HCT116 (cell line): ENCODE results near the gene MOGAT3.
"Not testable (repeated sequence)": the region's sequence is repeated elsewhere in the genome, so short reads cannot be mapped to it uniquely, and the experiment has no call there.

Experiments
- EGR1 ChIP-seq: IDR thresholded peaks from 2 replicates; pipeline ENCODE4 v1.6.1; 2012; ENCODE audit warnings: low read depth
- YY1 ChIP-seq: IDR thresholded peaks from 2 replicates; pipeline ENCODE4 v1.6.1; 2011; ENCODE audit warnings: low read length, low read depth, moderate library complexity, mild to moderate bottlenecking; ENCODE audit not compliant: insufficient replicate concordance; ENCODE audit errors: extremely low read depth
- ZNF274 ChIP-seq: fragments of 200-500 bp; sonication (Bioruptor generic); IDR thresholded peaks from 2 replicates; pipeline ENCODE4 v1.6.1; 2014; ENCODE audit warnings: mild to moderate bottlenecking, low read depth, low read length, inconsistent platforms
- TF ChIP-seq, protein P1 (sequence below), 3 experiments: fragments of 200-600 bp in 1 of 3; sonication (generic) in 1 of 3; IDR thresholded peaks in 2 of 3; conservative IDR thresholded peaks in 1 of 3; 2 replicates each; pipeline ENCODE4 v1.5.1; 2012 to 2017; ENCODE audit warnings: low read depth in 2 of 3, low read length in 2 of 3, antibody characterized with exemption in 1 of 3, borderline replicate concordance in 1 of 3, control low read depth in 1 of 3, mild to moderate bottlenecking in 1 of 3, mixed read lengths in 1 of 3, mixed run types in 1 of 3, moderate library complexity in 1 of 3; ENCODE audit not compliant: insufficient read depth in 1 of 3

DNA sequence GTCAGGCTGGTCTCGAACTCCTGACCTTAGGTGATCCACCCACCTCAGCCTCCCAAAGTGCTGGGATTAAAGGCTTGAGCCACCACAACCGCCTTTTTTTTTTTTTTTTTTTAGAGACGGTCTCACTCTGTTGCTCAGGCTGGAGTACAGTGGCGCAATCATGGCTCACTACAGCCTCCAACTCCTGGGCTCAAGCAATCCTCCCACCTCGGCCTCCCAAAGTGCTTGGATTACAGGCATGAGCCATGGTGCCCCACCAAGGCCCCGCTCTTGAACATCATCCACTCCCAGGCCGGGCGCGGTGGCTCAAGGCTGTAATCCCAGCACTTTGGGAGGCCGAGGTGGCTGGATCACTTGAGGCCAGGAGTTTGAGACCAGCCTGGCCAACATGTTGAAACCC is 1.3 kb downstream of the MOGAT3 start:
- TF ChIP-seq, protein P1, sequence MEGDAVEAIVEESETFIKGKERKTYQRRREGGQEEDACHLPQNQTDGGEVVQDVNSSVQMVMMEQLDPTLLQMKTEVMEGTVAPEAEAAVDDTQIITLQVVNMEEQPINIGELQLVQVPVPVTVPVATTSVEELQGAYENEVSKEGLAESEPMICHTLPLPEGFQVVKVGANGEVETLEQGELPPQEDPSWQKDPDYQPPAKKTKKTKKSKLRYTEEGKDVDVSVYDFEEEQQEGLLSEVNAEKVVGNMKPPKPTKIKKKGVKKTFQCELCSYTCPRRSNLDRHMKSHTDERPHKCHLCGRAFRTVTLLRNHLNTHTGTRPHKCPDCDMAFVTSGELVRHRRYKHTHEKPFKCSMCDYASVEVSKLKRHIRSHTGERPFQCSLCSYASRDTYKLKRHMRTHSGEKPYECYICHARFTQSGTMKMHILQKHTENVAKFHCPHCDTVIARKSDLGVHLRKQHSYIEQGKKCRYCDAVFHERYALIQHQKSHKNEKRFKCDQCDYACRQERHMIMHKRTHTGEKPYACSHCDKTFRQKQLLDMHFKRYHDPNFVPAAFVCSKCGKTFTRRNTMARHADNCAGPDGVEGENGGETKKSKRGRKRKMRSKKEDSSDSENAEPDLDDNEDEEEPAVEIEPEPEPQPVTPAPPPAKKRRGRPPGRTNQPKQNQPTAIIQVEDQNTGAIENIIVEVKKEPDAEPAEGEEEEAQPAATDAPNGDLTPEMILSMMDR (IDR thresholded peaks at IDR 0.05 in 2 of 3, conservative IDR thresholded peaks at IDR 0.05 in 1 of 3; ENCODE audit: borderline replicate concordance in 1 of 3, insufficient read depth in 1 of 3, low read depth in 2 of 3, low read length in 2 of 3) = not testable (repeated sequence)
- not testable (repeated sequence) for TF ChIP-seq EGR1, ZNF274, YY1
